MM.1S (cell line): ENCODE results near the gene HMGCS2.

Experiments used
- DNase-seq: peaks from one replicate; pipeline ENCODE4 v3.0.0-alpha.2; 2015
- H2AFZ ChIP-seq: fragments of 300-600 bp; sonication (generic); 2 replicates; pipeline ENCODE4 v1.6.0; 2016; ENCODE audit warnings: antibody characterized with exemption, low read length
- H3F3A ChIP-seq: fragments of 300-600 bp; sonication (generic); 2 replicates; pipeline ENCODE4 v1.6.1; 2016; ENCODE audit warnings: mild to moderate bottlenecking, antibody characterized with exemption, low read length, moderate library complexity, mixed read lengths; ENCODE audit not compliant: insufficient read depth
- H3K27ac ChIP-seq: fragments of 300-600 bp; sonication (generic); 2 replicates; pipeline ENCODE4 v1.5.1; 2016; ENCODE audit warnings: mild to moderate bottlenecking, low read length
- H3K27me3 ChIP-seq: fragments of 300-600 bp; sonication (generic); replicated peaks from 2 replicates; pipeline ENCODE4 v1.6.0; 2016; ENCODE audit warnings: low read length; ENCODE audit not compliant: insufficient read depth
- H3K36me3 ChIP-seq: fragments of 300-600 bp; sonication (generic); replicated peaks from 2 replicates; pipeline ENCODE4 v1.6.1; 2016; ENCODE audit warnings: mild to moderate bottlenecking, low read length, mixed read lengths; ENCODE audit not compliant: insufficient read depth
- H3K4me1 ChIP-seq: fragments of 300-600 bp; sonication (generic); 2 replicates; pipeline ENCODE4 v1.6.1; 2016; ENCODE audit warnings: low read length, mixed read lengths
- H3K4me2 ChIP-seq: fragments of 300-600 bp; sonication (generic); 2 replicates; pipeline ENCODE4 v1.6.0; 2016; ENCODE audit warnings: low read depth, low read length
- H3K4me3 ChIP-seq: fragments of 300-600 bp; sonication (generic); 2 replicates; pipeline ENCODE4 v1.5.1; 2016; ENCODE audit warnings: low read length, mixed read lengths
- H3K79me2 ChIP-seq: fragments of 300-600 bp; sonication (generic); 2 replicates; pipeline ENCODE4 v1.6.1; 2016; ENCODE audit warnings: mixed run types, low read length, mixed read lengths
- H3K9ac ChIP-seq: fragments of 300-600 bp; sonication (generic); 2 replicates; pipeline ENCODE4 v1.6.1; 2016; ENCODE audit warnings: low read length, mixed read lengths
- H3K9me2 ChIP-seq: fragments of 300-600 bp; sonication (generic); replicated peaks from 2 replicates; pipeline ENCODE4 v1.6.1; 2016; ENCODE audit warnings: mild to moderate bottlenecking, low read length, mixed read lengths; ENCODE audit not compliant: insufficient read depth
- H3K9me3 ChIP-seq: fragments of 300-600 bp; sonication (generic); replicated peaks from 2 replicates; pipeline ENCODE4 v1.6.1; 2016; ENCODE audit warnings: mild to moderate bottlenecking, low read length, mixed read lengths; ENCODE audit not compliant: insufficient read depth
- H4K20me1 ChIP-seq: fragments of 300-600 bp; sonication (generic); 2 replicates; pipeline ENCODE4 v1.6.1; 2016; ENCODE audit warnings: mild to moderate bottlenecking, low read length, moderate library complexity, mixed read lengths; ENCODE audit not compliant: insufficient read depth
- EZH2 ChIP-seq: fragments of 300-600 bp; sonication (generic); optimal IDR thresholded peaks from 2 replicates; pipeline ENCODE3; 2017; ENCODE audit warnings: low read depth, mild to moderate bottlenecking, antibody characterized with exemption, low read length, mixed read lengths
- EZH2phosphoT487 ChIP-seq: fragments of 300-600 bp; sonication (generic); IDR thresholded peaks from 2 replicates; pipeline ENCODE4 v1.6.1; 2018; ENCODE audit warnings: antibody characterized with exemption, low read length
- TF ChIP-seq, protein P1 (sequence below): fragments of 300-600 bp; sonication (generic); IDR thresholded peaks from 2 replicates; pipeline ENCODE4 v1.5.1; 2016; ENCODE audit warnings: antibody characterized with exemption, low read length, mixed read lengths

HMGCS2 gene

DNA sequence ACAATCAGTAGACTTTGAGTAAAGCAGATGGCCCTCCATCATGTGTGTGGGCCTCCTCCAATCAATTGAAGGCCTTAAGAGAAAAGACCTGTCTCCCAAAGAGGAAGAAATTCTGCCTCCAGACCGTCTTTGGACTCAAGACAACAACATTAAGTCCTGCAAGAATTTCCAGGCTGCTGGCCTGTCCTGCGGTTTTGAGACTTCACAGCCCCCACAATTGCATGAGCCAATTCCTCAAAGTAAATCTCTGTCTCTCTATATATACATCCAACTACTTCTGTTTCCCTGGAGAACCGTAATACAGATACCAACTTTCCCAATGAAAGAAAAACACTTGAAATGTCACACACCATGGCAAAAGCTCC lies 26.2 kb upstream of the HMGCS2 start:
- Histone ChIP-seq H3K9me3 (no peaks in the 10 kb centered on the region), H3F3A (no peaks in the 10 kb centered on the region), H3K79me2 (no peaks in the 10 kb centered on the region), H3K4me2 (no peak overlapping the region), H3K27me3 (no peaks in the 10 kb centered on the region), H2AFZ (no peak overlapping the region), H3K36me3 (no peaks in the 10 kb centered on the region), H4K20me1 (no peaks in the 10 kb centered on the region), H3K4me1 (no peaks in the 10 kb centered on the region), H3K4me3 (no peak overlapping the region), H3K27ac (no peak overlapping the region), H3K9ac (no peak overlapping the region), H3K9me2 (no peaks in the 10 kb centered on the region)
- DNase-seq: no peak
- TF ChIP-seq, protein P1, sequence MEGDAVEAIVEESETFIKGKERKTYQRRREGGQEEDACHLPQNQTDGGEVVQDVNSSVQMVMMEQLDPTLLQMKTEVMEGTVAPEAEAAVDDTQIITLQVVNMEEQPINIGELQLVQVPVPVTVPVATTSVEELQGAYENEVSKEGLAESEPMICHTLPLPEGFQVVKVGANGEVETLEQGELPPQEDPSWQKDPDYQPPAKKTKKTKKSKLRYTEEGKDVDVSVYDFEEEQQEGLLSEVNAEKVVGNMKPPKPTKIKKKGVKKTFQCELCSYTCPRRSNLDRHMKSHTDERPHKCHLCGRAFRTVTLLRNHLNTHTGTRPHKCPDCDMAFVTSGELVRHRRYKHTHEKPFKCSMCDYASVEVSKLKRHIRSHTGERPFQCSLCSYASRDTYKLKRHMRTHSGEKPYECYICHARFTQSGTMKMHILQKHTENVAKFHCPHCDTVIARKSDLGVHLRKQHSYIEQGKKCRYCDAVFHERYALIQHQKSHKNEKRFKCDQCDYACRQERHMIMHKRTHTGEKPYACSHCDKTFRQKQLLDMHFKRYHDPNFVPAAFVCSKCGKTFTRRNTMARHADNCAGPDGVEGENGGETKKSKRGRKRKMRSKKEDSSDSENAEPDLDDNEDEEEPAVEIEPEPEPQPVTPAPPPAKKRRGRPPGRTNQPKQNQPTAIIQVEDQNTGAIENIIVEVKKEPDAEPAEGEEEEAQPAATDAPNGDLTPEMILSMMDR: no peak
- TF ChIP-seq EZH2phosphoT487 (no peak), EZH2 (no peak)

DNA sequence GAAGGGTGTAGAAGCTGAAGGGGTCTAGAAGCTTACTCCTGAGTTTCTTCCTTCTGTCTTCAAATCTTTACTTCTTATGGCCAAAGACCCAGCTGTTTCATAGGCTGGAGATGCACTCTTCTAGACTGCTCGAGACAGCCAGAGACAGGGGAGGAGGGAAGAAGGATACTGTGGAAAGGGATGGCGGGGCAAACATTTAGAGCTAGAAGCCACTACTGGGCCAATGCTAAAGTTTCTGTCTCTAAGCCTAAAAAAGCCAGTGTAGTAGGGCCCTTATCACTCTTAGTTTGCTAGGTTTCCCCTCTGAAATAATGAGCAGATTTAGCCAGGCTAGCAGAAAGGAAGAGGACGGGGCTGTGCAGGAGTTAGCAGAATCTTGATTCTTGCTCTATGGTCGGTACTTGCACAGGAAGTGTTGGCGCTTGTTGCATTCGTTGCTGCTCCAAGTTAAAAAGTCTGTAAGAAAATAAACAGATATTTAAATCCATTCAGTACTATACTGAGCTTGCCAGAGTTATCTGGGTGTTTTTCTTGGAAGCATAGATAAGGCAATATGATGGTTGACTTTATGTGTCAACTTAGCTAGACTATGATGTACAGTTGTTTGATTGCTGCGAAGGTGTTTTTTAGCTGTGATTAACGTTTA lies 25.6 kb upstream of the HMGCS2 start:
- no peaks in the 10 kb centered on the region for H3F3A ChIP-seq
- H3K9me2 ChIP-seq: no peaks in the 10 kb centered on the region
- no peaks in the 10 kb centered on the region for H3K9me3 ChIP-seq
- H4K20me1 ChIP-seq: no peaks in the 10 kb centered on the region
- H2AFZ ChIP-seq: no peak overlapping the region
- TF ChIP-seq EZH2 (no peak), EZH2phosphoT487 (no peak)
- TF ChIP-seq, protein P1: no peak
- no peaks in the 10 kb centered on the region for H3K79me2 ChIP-seq
- no peak overlapping the region for H3K9ac ChIP-seq
- no peak overlapping the region for H3K4me3 ChIP-seq
- H3K36me3 ChIP-seq: no peaks in the 10 kb centered on the region
- H3K27me3 ChIP-seq: no peaks in the 10 kb centered on the region
- H3K4me1 ChIP-seq: no peaks in the 10 kb centered on the region
- no peak for DNase-seq
- no peak overlapping the region for H3K27ac ChIP-seq
- no peak overlapping the region for H3K4me2 ChIP-seq

DNA sequence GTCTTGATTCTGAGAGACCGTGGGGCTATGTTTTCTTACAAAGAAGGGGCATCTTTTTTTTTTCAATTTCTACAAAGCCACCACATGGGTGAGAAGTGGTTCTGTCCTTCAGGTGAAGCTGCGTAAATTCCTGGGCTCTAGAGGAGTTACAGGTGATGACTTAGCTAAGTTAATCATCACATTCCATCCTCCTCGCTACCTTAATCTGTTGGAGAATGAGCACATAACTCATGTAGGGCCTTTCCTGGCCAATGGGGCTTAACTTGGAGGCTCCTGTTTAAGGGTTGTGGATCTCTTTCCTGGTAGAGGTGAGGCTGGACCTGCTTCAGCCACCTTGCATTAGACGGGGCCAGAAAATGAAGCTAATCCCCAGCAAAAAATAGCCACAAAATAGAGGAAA lies 22.7 kb upstream of the HMGCS2 start:
- DNase-seq: no peak
- no peaks in the 10 kb centered on the region for H3K36me3 ChIP-seq
- H4K20me1 ChIP-seq: no peaks in the 10 kb centered on the region
- TF ChIP-seq EZH2: no peak
- TF ChIP-seq EZH2phosphoT487: no peak
- TF ChIP-seq, protein P1: no peak
- no peak overlapping the region for H3K27ac ChIP-seq
- no peaks in the 10 kb centered on the region for H3K9me2 ChIP-seq
- no peaks in the 10 kb centered on the region for H3K27me3 ChIP-seq
- H3K4me1 ChIP-seq: peaks cover 10% of the 10 kb centered on the region; the same call in 1 of the 2 replicates
- no peaks in the 10 kb centered on the region for H3K9me3 ChIP-seq
- H3K4me2 ChIP-seq: no peak overlapping the region
- no peak overlapping the region for H3K9ac ChIP-seq
- no peaks in the 10 kb centered on the region for H3F3A ChIP-seq
- no peaks in the 10 kb centered on the region for H3K79me2 ChIP-seq
- no peak overlapping the region for H2AFZ ChIP-seq
- no peak overlapping the region for H3K4me3 ChIP-seq
